Activated CD4-positive, alpha-beta T cell treated with anti-CD3 and anti-CD28 coated beads, Interleukin-2, amount 50 U/mL, for 24 hours (primary cell): ENCODE data around the gene NPR1.
"Not testable (repeated sequence)": the region's sequence is repeated elsewhere in the genome, so short reads cannot be mapped to it uniquely, and the experiment has no call there.

Experiments used
- DNase-seq, 2 donors: peaks; one replicate each; pipeline ENCODE4 v3.0.0-alpha.2; 2020; ENCODE audit warnings: low read depth in 1 of 2, low spot score in 1 of 2

The NPR1 gene

DNA sequence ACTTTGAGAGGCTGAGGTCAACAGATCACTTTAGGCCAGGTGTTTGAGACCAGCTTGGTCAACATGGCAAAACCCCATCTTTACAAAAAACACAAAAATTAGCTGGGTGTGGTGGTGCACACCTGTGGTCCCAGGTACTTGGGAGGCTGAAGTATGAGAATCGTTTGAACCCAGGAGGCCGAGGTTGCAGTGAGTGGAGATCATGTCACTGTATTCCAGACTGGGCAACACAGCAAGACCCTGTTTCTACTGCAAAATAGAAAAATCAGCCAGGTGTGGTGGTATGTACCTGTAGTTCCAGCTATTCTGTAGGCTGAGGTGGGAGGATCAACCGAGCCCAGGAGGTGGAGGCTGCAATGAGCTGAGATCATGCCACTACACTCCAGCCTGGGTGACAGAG is 45.2 kb downstream of the NPR1 start:
- DNase-seq = no peak

DNA sequence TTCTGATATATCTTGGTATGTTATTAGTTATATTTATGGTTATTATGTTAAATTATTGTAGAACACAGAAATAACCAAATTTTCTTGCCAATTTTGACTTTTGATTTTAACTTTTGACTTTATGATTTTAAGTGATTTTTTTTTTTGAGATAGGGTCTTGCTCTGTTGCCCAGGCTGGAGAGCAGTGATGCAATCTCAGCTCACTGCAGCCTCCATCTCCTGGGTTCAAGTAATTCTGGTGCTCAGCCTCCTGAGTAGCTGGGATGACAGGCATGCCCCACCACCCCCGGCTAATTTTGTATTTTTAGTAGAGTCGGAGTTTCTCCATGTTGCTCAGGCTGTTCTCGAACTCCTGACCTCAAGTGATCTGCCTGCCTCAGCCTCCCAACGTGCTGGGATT is 46.1 kb downstream of the NPR1 start:
- not testable (repeated sequence) for DNase-seq

DNA sequence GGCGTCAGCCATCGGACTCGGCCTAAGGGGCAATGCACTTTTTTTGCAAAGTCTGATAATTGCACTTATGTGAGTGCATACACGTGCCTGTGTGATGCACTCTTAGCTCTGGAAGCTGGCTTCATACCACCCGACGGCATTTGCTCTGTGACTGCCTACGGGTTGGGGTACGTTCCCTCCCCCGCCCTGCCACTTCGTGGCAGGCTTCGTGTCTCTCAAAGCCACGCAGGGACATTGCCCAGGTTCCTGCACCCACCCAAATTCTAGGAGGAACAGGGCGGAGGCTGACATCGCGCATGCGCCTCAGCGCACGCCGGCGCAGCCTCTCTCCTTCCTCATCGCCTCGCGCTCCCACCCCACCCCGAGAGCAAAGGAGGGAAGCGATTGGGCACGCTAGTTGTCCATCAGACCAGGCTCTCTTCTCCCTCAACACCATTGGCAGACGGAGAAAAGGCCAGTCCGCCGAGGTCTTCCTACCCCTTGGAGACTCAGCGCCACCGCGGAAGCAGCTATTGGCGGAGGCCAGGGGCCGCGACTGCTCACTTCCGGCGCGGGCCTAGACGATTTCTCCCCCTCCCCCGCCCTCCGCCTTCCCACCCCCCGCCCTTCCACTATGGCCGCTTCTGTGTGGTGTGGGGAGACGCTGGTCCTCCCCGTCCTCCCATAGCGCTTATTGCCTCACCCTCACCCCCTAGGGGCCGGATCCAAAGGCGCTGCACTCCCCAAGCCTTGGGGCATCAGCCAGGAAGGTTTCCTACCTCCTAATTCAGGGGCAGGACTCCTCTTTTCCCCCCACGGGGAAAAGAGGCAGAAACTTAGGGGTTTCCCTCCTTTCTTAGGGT is 49.2 kb downstream of the NPR1 start, which contains the start of gene INTS3:
INTS3 (plus strand) TSS at position 588 of the 842 bp plus-strand sequence. CDS start 585 bp downstream, outside the sequence.
- peak; percentile 93 to 99 for DNase-seq

DNA sequence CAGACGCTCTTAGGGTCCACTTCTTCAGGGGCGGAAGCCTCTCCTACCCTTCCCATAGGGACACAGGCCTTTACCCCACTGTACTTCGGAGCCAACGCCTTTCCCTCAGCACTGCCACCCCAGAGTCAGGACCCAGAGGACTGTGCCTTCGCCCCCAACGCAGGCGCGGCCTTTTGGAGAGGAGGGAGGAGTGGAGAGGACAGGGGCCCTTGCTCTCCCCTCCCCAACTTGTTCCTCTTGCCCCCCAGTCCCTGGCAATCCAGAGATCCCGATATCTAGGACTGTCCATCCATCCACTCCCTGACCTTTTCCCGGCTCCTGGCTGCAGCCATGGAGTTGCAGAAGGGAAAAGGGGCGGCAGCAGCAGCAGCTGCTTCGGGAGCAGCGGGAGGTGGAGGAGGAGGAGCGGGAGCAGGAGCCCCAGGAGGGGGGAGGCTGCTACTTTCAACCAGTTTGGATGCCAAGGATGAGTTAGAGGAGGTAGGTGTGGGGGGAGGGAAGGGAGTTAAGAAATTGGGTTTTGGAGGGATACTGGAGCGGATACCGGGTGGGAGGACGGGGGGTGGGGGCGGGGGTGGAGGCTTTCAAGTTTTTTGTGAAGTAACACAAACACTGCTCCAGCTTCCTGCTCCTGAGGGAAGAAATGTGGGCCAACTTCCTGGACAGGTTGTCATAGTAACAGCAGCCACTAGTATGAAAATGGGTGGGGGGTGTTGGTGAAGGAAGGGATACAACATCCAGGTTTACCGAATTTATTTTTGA is 50.0 kb downstream of the NPR1 start:
- peak; percentile 12 for DNase-seq

DNA sequence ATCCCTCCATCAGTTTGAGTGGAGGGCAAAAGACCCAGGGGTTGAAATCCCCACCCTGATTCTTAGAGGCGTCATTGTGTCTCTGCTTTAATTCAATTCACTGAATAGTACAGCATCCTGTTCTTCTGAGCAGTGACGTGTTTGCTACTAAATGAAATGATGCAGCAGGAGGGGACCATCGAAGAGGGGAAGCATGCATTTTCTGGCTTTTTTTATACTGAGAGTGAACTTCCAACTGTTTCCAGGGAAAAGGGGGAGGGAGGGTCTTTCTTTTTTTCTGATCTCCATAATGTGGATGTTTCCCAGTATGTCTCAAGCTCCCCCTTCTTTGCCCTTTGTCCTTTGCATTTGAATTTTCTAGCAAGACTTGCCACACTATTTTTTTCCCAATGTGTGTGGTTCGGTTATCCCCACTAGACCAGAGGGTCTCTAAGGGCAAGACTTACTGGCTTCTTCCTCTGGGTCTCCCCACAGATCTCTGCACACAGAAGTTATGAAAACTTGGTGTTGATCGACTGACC is 52.0 kb downstream of the NPR1 start:
- DNase-seq = no peak

DNA sequence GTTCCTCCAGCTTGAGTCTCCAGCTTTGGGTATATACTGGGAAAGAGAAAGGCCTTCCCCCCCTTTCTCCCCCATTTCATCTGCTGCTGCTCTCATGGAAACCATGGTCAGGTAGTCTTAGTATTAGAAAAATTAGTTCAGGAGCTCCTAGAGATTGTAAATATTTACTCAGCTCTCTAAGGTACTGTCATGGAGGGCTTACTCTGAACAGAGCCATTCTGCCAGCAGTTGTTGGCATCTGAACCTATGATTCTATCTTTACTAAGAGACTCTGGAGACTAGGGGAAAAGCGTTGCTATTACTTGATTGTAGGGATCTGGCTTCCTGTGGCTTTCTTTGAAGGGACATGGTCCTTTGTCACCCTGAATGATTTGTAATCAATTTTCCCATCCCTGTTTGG is 55.5 kb downstream of the NPR1 start:
- DNase-seq = no peak

DNA sequence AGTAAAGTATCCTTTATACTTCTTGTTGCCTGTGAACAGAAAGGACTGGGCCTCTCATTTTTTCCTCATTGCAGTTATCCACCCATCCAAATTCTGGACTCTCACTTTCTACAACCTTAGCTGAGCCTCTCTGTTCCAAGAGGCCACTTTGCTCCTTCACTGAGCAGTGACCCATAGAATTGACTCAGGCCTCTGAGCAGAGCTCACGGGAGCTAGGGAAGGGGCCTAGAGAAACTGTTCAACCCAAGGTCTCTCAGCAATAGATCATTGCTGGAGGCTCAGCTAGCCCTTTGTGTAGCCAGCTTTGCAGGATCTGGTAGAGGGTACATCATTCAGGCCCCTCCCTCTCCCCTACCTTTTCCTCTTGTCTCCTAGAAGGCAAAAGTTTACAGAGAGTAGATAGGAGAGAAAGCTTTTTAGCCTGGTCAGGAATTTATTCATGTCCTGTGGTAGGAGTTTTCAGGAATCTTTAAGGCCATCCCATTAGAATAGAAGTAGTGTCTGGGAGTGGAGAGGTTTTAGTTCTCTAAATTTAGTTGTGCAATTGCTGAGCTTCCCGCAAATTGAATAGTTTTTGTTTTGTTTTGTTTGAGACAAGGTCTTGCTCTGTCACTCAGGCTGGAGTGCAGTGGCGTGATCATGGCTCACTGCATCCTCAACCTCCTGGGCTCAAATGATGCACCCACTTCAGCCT is 56.1 kb downstream of the NPR1 start:
- DNase-seq = no peak

DNA sequence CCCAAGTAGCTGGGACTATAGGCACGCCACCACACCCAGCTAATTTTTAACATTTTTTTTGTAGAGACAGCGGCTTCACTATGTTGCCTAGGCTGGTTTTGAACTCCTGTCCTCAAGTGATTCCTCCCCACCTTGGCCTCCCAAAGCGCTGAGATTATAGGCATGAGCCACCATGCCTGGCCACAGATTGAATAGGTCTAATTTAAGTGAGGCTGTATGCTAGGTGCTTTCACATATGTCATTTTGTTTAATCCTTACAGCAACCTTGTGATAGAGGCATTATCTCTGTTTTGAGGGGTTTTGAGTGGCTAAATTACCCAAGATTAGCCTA is 56.6 kb downstream of the NPR1 start:
- DNase-seq = no peak

DNA sequence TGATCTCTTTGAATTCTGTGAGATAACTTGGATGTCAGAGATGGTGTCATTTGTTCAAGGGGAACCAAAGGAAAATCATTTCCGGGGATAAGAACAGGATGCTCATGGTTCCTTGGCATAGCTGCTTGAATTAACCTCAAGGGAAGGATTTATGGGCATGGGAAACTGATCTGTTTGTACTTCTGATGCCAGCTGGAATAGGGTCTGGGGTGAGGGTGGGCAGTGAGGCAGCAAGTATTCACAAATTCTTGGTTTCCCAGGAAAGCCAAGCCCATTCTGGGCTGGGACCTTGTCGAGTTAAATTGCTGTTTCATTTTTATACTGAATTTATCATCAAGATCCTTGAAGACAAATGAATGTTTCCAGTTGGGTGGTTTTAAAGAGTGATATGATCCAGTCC is 63.5 kb downstream of the NPR1 start:
- DNase-seq = no peak

DNA sequence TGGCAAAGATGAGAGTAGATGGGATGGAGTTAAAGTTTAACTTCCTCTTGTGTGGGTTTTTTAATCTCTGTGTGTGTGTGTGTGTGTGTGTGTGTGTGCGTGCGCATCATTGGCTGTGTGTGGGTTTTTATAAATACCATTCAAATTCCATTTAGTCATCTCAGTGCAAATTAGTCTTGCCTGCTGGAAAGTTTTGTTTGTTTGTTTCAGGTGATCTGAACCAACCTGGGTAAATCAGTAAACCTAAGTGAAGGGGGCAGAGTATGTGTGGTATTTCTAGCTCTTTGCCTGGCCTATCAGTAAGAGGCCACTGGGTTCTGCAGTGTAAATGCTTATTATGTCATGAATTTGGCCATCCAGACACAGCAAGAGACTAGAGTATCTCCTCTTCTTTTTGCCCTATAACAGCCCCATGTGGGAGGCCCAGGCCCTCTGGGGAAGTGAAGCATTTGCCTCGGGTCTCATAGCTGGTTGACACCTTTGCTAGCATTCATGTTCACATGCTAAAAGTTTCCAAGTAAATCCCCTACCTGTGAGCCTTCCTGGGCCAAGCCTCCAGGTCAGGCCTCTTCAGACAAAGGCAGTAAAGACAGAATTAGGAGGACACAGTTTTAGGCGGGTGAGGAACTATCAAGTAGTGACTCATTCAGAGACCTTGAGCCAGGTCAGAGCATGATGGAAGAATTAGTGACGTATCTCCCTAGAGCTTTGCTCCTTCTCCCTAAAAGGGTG is 64.1 kb downstream of the NPR1 start:
- no peak for DNase-seq
